ENCODE measurements around the gene ACTL9.
"Not testable (repeated sequence)": the region's sequence is repeated elsewhere in the genome, so short reads cannot be mapped to it uniquely, and the experiment has no call there.

Gene ACTL9, protein sequence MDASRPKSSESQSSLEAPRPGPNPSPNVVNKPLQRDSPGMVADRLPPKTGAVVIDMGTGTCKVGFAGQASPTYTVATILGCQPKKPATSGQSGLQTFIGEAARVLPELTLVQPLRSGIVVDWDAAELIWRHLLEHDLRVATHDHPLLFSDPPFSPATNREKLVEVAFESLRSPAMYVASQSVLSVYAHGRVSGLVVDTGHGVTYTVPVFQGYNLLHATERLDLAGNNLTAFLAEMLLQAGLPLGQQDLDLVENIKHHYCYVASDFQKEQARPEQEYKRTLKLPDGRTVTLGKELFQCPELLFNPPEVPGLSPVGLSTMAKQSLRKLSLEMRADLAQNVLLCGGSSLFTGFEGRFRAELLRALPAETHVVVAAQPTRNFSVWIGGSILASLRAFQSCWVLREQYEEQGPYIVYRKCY

GRCh38 chr19:8698433-8699063, at the start of gene ACTL9:
Gene ACTL9, minus strand, starts transcription at chr19:8698795. Its CDS starts 94 bp downstream, at chr19:8698701.
- no peak for DNase-seq

DNA sequence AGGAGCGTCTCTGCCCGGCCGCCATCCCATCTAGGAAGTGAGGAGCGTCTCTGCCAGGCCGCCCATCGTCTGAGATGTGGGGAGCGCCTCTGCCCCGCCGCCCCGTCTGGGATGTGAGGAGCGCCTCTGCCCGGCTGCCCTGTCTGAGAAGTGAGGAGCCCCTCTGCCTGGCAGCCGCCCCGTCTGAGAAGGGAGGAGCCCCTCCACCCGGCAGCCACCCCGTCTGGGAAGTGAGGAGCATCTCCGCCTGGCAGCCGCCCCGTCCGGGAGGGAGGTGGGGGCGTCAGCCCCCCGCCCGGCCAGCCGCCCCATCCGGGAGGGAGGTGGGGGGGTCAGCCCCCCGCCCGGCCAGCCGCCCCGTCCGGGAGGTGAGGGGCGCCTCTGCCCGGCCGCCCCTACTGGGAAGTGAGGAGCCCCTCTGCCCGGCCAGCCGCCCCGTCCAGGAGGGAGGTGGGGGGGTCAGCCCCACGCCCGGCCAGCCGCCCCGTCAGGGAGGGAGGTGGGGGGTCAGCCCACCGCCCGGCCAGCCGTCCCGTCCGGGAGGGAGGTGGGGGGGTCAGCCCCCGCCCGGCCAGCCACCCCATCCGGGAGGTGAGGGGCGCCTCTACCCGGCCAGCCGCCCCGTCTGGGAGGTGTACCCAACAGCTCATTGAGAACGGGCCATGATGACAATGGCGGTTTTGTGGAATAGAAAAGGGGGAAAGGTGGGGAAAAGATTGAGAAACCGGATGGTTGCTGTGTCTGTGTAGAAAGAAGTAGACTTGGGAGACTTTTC, 40.9 kb upstream of the ACTL9 start:
- not testable (repeated sequence) for DNase-seq

- no peak for DNase-seq
These were observed 39.8 kb upstream of the ACTL9 start for GRCh38 chr19:8738377-8738776.

DNA sequence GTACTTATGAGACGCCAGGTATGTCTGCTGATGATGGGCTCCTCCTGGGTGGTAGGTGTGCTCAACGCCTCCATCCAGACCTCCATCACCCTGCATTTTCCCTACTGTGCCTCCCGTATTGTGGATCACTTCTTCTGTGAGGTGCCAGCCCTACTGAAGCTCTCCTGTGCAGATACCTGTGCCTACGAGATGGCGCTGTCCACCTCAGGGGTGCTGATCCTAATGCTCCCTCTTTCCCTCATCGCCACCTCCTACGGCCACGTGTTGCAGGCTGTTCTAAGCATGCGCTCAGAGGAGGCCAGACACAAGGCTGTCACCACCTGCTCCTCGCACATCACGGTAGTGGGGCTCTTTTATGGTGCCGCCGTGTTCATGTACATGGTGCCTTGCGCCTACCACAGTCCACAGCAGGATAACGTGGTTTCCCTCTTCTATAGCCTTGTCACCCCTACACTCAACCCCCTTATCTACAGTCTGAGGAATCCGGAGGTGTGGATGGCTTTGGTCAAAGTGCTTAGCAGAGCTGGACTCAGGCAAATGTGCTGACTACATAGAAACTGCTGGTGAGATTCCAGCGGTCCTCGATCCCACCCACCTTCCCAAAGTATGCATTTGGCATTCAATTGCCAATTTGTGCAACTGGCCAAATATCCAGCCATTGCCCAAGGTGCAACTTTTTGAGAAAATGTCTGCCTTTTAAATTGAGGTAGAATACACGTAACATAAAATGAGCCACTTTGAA, 33.0 kb upstream of the ACTL9 start:
- DNase-seq, result no peak

DNA sequence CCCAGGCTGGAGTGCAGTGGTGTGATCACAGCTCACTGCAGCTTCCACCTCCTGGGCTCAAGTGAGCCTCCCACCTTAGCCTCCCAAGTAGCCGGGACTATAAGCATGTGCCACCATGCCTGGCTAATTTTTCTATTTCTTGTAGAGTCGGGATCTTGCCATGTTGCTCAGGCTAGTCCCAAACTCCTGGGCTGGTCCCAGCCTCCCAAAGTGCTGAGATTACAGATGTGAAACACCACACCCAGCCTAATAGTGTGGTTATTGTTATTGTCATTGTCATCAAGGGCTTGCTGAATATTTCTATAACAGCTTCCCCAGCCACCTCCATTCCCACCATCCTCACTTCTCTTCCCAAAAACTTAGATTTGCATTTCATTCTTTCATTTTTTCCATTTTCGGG, 25.7 kb upstream of the ACTL9 start:
- no peak for DNase-seq

GRCh38 chr19:8722032-8722431, 23.4 kb upstream of the ACTL9 start:
- no peak for DNase-seq

DNA sequence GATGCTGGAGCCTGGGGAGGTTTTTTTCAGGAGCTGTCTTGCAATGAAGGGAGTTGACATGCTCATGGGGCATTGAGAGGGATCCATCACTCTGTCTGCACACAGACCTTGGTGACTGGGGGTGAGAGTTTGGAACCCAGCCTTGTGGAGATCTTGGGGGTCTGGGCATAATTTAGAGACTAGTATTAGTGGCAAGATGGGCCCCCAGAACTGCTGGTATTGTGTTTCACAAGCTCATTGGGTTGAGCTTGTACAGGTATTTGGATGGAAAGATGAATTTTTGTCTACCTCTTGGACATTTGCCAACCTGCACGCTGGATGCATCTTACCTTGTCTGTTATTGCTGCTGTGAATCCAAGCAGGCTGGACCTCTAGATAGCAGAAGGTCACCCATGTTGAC, 22.7 kb upstream of the ACTL9 start, which contains the start of gene OR2Z1:
Gene OR2Z1, plus strand, starts transcription at position 301 of the 400 bp plus-strand sequence. CDS start 9,395 bp downstream, outside the sequence.
- no peak for DNase-seq

DNA sequence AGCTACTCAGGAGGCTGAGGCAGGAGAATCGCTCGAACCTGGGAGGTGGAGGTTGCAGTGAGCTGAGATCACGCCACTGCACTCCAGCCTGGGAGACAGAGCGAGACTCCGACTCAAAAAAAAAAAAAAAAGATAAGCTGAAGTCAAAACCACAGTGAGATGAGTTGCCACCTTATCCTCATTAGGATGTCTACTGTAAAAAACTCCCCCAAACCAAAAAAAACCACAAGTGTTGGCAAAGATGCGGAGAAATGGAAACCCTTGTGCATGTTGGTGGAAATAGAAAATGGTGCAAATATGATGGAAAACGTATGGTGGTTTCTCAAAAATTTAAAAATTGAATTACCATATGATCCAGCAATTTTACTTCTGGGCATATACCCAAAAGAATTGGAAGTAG, 11.7 kb upstream of the ACTL9 start:
- DNase-seq, result not testable (repeated sequence)

DNA sequence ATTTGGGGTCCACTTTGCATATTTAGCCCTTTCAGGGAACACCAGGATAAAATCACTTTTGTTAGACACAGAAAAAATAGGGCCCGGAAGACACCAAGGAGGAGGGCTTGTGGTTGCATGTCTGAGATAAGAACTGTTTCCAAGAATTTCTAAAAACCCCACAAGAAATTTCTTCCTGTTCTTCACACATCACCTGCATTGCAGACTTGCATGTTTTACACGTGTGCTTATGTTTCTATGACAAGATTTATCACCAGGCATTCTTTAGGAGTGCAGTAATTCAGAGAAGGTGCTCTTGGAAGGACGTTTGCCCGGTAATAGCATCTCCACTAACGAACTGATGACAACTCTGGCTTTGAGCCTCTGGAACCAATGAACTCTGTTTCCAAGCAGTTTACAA, 7.1 kb upstream of the ACTL9 start:
- DNase-seq, result no peak

DNA sequence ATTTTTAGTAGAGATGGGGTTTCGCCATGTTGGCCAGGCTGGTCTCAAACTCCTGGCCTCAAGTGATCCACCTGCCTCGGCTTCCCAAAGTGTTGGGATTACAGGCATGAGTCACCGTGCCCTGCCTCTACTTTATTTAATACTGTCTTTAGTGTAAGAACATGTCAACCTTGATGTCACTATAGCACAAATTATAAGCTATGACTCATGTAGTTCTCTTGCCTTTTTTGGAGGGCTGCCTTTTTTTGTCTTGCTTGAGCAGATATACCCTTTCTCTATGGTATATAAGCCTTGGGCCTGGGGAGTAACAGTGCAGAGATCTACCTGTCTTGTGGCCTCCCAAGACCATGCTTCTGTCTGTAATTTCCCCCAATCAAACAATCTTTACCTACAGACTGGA, 6.7 kb upstream of the ACTL9 start:
- not testable (repeated sequence) for DNase-seq

DNA sequence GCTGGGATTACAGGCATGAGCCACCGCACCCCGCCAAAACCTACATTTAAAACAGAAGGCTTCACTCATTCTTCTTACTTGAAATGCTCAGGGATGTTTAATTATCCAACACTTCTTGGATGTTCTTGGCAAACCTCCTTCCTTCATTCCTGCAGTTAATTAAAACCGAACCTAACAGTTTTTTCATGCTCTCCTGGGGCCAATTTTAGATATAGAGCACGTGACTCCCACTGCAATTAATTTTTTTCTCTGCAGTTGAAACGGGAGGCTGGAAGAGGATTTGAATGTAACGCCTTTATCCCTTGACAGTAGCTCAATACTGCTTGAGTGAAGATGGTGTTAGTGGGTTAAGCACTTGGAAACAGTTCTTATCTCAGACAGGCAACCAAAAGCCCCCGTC, 4.6 kb upstream of the ACTL9 start:
- no peak for DNase-seq

- no peak for DNase-seq
These were observed 3.8 kb upstream of the ACTL9 start for GRCh38 chr19:8702350-8702749.

GRCh38 chr19:8700956-8701355, 2.4 kb upstream of the ACTL9 start:
- DNase-seq, result no peak

DNA sequence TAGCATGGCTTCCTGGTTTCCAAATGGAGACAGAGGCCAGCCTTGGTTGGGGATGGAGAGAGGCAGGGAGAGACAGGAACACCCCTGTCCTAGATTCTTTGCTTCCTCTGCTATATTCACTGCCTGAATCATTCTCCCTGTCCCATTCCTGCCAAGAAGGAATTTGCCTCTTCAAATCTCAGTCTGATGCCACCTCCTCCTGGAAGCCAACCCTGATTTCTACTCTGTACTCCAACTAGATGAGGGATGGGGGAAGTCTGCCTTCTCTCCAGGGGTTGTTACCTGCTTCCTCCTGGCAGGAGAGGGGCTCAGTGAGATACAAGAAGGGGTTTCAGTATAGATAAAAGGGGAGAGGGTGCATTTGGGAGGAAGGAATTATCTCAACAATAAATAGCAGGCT, 1.3 kb upstream of the ACTL9 start:
- no peak for DNase-seq

GRCh38 chr19:8697671-8698432, 743 bp downstream of the ACTL9 start:
- DNase-seq, result no peak

DNA sequence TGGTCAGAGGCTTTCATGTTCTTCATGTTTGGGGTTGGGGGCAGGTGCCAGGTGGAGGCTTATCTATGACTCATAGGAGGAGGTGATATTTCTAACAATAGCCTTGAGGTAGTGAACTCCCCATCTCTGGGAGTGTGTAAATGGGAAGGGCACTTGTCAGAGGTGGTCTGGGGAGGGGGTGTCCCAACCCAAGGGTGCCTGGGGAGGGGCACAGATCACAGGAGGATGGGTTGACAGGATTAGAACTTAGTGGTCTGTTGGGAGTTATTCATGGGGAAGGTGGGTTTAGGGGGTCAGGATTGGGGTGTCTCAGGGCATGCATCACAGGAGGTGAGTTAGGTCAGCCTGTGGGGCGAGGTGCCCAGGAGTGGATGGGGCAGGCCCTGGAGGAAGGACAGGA, 1.6 kb downstream of the ACTL9 start:
- no peak for DNase-seq

DNA sequence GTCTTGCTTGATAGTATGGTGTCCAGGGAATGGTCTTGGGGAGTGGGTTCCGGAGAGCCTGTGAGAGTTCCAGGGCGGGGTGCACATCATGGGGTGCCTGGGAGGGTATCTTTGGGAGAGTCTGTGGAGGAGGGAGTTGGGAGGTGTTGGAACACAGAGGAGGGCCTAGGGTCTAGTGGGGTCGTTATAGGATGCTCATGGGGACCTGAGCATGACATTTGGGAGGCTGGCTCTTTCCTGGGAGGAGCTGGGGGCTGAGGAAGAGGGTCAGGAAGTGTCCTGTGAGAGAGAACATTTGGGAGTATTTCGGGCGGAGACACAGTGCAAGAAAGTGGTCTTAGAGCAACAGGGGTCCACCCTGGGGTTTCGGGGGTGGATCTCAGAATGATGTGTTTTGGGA, 2.7 kb downstream of the ACTL9 start:
- DNase-seq, result no peak

GRCh38 chr19:8695501-8695900, 3.1 kb downstream of the ACTL9 start:
- no peak for DNase-seq

DNA sequence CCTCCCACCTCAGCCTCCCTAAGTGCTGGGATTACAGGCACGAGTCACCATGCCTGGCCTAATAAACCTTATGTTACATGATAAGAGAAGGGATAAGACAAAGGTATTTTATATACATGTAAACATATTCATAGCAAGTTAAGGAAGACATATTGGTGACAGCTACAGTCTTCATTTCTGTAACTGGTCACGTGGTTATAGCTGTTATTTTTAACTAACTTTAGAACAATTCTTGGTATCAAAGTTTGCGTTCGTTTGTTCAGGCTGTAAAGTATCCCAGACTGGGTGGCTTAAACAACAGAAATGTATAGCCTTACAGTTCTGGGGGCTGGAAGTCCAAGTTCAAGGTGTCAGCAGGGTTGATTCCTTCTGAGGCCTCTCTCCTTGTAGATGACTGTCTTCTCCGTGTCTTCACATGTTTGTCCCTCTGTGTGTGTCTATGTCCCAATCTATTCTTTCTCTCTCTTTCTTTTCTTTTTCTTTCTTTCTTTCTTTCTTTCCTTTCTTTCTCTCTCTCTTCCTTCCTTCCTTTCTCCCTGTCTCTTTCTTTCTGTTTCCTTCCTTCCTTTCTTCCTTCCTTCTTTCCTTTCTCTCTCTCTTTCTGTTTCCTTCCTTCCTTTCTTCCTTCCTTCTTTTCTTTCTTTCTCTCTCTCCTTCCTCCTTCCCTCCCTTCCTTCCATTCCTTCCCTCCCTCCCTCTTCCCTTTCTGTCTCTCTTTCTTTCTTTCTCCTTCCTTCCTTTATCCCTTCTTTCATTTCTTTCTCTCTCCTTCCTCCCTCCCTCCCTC, 7.6 kb downstream of the ACTL9 start:
- DNase-seq, result no peak

GRCh38 chr19:8688930-8689329, 9.7 kb downstream of the ACTL9 start:
- DNase-seq, result no peak

DNA sequence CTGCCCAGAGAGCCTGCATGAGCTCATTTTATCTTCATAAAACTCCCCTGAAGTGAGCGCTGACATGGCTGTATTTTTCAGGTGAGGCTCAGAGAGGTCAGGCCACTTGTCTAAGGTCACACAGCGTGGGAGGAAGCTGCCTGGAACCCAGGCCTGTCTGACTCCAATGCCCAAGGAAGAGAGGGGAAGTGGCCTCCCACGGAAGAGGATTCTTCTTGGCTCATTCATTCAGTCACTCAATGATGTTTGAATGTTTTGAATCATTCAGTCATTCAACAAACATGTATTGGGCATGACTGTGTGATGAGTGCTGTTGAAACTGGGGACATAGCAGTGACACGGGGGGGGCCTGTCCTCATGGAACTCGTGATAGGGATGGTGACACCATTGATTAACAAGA, 12.0 kb downstream of the ACTL9 start:
- DNase-seq, result no peak

All from NCI-H1436 treated with DMSO at 0.1 percent for 48 hours (cell line).